Bronchial epithelial cell (primary cell): ENCODE results near the gene TAS2R14. TPM values are rescaled to one million over a fixed set of nuclear protein-coding genes. Genes with fewer than 3 reads are reported as not detected.

Experiments
- DNase-seq: peaks from one replicate; pipeline ENCODE4 v3.0.0-alpha.2; 2010; ENCODE audit warnings: low read depth
- FAIRE-seq: peaks from 2 replicates; lab custom pipeline; 2011; peaks lifted over from hg19 to GRCh38; lab: Jason Lieb, UNC
- H3K27me3 ChIP-seq: 2 replicates; pipeline ENCODE4 v1.5.1; 2011; ENCODE audit warnings: low read length; ENCODE audit not compliant: control insufficient read depth, insufficient read depth
- H3K36me3 ChIP-seq: 2 replicates; pipeline ENCODE4 v1.5.1; 2011; ENCODE audit warnings: low read length; ENCODE audit not compliant: control insufficient read depth, insufficient read depth
- H3K4me3 ChIP-seq: 2 replicates; pipeline ENCODE4 v1.5.1; 2011; ENCODE audit warnings: mild to moderate bottlenecking, low read depth, low read length, control low read depth
- CTCF ChIP-seq: IDR thresholded peaks from 2 replicates; pipeline ENCODE4 v1.5.1; 2011; ENCODE audit warnings: mild to moderate bottlenecking, moderate library complexity, low read length, control low read depth, inconsistent platforms; ENCODE audit not compliant: insufficient read depth, severe bottlenecking
- total RNA-seq: library from RNA; depleted of rRNA; stranded (reverse); fragments of >200 nt; gene quantifications from 2 replicates; pipeline ENCODE4 v1.2.1, GENCODE V29; 2014

The TAS2R14 gene
- total RNA-seq, 1 donor from 2014 or later, result 1.1 TPM

GRCh38 chr12:10904686-10905085, 34.4 kb downstream of the TAS2R14 start:
- Histone ChIP-seq H3K4me3 (no peak overlapping the region), H3K36me3 (no peaks in the 10 kb centered on the region), H3K27me3 (no peaks in the 10 kb centered on the region)
- FAIRE-seq, result no peak
- DNase-seq, result no peak
- TF ChIP-seq CTCF, result no peak

GRCh38 chr12:10901427-10901826, 37.6 kb downstream of the TAS2R14 start:
- TF ChIP-seq CTCF, result peak; percentile 22
- Histone ChIP-seq H3K36me3 (no peaks in the 10 kb centered on the region), H3K27me3 (no peaks in the 10 kb centered on the region), H3K4me3 (no peak overlapping the region)
- DNase-seq (peak; percentile 41), FAIRE-seq (no peak)

GRCh38 chr12:10900972-10901371, 38.1 kb downstream of the TAS2R14 start:
- H3K4me3 ChIP-seq, result no peak overlapping the region
- no peaks in the 10 kb centered on the region for H3K27me3 ChIP-seq
- no peak for TF ChIP-seq CTCF
- H3K36me3 ChIP-seq, result no peaks in the 10 kb centered on the region
- FAIRE-seq (peak; percentile 77), DNase-seq (no peak)

GRCh38 chr12:10900530-10900929, 38.5 kb downstream of the TAS2R14 start:
- FAIRE-seq (no peak), DNase-seq (peak; percentile 34)
- Histone ChIP-seq H3K4me3 (no peak overlapping the region), H3K27me3 (no peaks in the 10 kb centered on the region), H3K36me3 (no peaks in the 10 kb centered on the region)
- TF ChIP-seq CTCF, result no peak

GRCh38 chr12:10896854-10897253, 42.2 kb downstream of the TAS2R14 start:
- Histone ChIP-seq H3K36me3 (no peaks in the 10 kb centered on the region), H3K27me3 (no peaks in the 10 kb centered on the region), H3K4me3 (no peak overlapping the region)
- no peak for FAIRE-seq
- no peak for DNase-seq
- TF ChIP-seq CTCF, result no peak

- no peaks in the 10 kb centered on the region for H3K36me3 ChIP-seq
- DNase-seq (no peak), FAIRE-seq (no peak)
- TF ChIP-seq CTCF, result no peak
- H3K27me3 ChIP-seq, result no peaks in the 10 kb centered on the region
- H3K4me3 ChIP-seq, result no peak overlapping the region
Observed at GRCh38 chr12:10891937-10892336, 47.1 kb downstream of the TAS2R14 start.
